Hematopoietic multipotent progenitor cell treated with erythropoietin and hydrocortisone succinate and interleukin-3 and kit ligand, for 4 days (in vitro differentiated cells): Measurements from ENCODE around the gene IRS1.
"Not testable (repeated sequence)": the region's sequence is repeated elsewhere in the genome, so short reads cannot be mapped to it uniquely, and the experiment has no call there.

Source experiments
- DNase-seq: peaks from one replicate; pipeline ENCODE4 v3.0.0-alpha.2; 2015

The IRS1 gene, protein sequence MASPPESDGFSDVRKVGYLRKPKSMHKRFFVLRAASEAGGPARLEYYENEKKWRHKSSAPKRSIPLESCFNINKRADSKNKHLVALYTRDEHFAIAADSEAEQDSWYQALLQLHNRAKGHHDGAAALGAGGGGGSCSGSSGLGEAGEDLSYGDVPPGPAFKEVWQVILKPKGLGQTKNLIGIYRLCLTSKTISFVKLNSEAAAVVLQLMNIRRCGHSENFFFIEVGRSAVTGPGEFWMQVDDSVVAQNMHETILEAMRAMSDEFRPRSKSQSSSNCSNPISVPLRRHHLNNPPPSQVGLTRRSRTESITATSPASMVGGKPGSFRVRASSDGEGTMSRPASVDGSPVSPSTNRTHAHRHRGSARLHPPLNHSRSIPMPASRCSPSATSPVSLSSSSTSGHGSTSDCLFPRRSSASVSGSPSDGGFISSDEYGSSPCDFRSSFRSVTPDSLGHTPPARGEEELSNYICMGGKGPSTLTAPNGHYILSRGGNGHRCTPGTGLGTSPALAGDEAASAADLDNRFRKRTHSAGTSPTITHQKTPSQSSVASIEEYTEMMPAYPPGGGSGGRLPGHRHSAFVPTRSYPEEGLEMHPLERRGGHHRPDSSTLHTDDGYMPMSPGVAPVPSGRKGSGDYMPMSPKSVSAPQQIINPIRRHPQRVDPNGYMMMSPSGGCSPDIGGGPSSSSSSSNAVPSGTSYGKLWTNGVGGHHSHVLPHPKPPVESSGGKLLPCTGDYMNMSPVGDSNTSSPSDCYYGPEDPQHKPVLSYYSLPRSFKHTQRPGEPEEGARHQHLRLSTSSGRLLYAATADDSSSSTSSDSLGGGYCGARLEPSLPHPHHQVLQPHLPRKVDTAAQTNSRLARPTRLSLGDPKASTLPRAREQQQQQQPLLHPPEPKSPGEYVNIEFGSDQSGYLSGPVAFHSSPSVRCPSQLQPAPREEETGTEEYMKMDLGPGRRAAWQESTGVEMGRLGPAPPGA (N-terminal part only)

DNA sequence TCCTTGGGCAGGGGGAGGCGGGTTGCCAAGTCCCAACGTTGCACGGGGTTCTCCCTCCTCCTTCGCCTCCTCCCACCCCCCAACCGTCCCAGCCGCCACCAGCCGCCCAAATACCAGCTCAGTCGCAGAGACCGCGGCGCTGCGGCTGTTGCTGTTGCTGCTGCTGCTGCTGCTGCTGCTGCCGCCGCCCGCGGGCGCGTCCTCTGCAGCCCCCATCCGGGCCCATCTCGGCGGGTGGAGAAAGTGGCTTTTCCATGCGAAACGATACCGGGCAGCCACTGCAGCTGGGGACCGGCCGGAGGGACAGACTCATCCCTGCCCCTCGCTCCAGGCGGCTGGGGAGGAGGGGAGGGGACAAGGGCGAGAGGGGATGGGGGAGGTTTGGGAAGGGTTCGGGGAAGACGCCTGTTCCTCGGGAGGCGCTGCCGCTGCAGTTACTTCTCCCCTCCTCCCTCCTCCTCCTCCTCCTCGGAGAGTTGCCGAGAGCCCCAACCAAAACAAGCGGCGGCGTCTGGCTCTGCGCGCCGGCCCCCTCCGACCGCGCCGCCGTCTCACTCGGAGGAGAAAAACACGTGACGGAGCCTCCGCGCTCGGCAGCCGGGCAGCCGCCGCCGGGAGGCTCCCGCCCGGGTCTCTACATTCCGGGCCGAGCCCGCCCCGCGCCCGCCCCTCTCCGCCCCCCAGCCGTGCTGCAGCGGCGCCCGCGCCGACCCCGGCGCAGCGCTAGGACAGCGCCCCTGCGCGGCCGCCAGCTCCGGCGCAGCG is at the start of gene IRS1:
Gene IRS1 (minus strand): TSS at position 610 of the 765 bp plus-strand sequence. CDS start 1,082 bp downstream, outside the sequence.
- peak; percentile 66 for DNase-seq

GRCh38 chr2:226849349-226849748 is 49.7 kb upstream of the IRS1 start:
- DNase-seq: no peak

DNA sequence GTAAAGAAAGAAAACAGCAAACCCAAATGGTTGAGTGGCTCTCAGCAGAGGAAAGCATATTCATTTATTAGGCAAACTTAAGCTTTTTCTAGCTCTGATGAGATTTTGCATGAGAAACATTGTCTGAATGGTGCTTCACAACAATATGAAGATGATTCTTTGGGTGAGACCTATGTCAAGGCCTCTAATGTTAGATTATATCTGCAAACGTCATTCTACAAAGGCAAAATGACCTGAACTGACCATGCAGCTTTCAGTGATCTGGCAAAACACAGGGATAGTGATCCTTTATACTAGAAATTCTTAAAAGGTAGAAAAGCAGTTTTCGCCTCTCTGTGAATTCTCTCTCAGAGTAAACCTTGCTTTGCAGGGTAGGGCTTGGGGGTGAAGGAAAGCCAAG is 47.9 kb upstream of the IRS1 start:
- no peak for DNase-seq

GRCh38 chr2:226847090-226847489 is 47.5 kb upstream of the IRS1 start:
- DNase-seq: peak; percentile 7

GRCh38 chr2:226845386-226846116 is 45.9 kb upstream of the IRS1 start:
- DNase-seq: no peak

GRCh38 chr2:226843001-226843400 is 43.4 kb upstream of the IRS1 start:
- DNase-seq: not testable (repeated sequence)

GRCh38 chr2:226839951-226840350 is 40.3 kb upstream of the IRS1 start:
- DNase-seq: no peak

DNA sequence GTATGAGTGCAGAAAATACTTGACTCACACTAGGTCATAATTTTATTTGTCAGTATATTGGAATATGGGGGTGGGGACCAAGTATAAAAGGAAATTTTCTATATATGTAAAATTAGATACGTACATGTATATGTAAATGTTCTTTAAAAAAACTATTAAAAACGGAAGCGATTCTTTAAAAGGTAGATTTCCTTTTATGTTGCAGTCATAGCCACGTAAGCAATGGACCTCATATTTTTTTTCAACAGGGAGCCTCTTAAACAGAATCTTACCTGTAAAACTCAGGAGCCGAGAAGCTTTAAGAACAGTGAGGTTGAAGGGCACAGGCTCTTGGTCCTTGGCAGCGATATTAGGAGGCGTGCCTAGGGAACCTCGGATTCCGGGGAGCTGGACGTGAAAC is 39.5 kb upstream of the IRS1 start:
- no peak for DNase-seq

DNA sequence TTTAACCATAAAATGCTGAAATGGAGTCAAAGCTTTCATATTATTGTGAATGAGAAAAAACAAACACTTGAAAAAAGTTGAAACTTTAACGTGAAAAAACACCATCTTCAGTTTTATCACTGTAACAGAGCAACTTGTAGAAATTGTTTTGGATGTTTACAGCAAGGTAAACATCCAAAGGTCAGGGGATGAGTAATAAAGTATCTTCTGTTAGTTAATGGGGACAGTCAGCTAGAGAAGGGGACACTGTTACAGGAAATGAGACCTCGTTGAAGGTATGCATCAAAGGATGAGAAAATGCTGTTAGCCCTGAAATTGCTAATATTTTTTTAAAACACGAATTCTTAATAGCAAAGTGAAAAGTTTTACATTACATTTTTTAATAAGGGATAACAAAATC is 39.1 kb upstream of the IRS1 start:
- no peak for DNase-seq

GRCh38 chr2:226837787-226838603 is 38.4 kb upstream of the IRS1 start:
- DNase-seq: peak; percentile 86

GRCh38 chr2:226837334-226837733 is 37.7 kb upstream of the IRS1 start:
- DNase-seq: no peak

- no peak for DNase-seq
These were observed 36.9 kb upstream of the IRS1 start for GRCh38 chr2:226836548-226836885.

DNA sequence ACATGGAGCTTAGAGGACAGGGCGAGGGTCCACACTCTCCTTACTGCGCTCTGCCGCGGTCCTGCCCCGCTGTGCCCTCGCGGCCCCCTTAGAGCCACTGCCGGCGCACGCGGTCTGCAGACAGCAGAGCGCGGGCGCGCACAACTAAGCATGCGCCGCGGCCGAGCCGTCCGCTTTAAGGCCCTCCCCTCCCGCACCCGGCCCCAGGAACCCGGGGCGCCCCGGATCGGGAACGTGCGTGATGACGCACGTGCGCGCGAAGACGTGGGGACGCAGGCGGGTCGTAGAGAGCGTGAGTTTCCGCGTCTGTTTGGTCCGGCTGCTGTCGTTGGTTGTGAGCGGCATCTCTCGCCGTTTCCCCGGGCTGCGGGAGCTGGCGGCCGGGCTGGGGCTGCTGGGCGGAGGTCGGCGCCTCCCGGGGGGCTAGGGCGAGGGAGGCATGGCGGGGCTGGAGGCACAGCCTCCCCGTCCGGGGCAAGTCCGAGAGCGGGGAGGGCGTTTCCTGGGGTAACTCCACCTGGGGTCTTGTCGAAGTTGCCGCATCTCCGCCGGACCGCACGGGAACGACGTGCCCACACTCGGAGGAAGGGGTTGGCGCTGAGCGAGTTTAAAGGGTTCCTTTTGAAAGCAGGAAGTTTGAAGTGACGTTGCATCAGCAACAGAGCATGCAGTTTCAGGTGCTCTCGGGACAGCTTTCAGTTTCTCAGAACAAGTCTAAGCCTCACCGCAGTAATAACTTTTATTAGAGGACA is 36.4 kb upstream of the IRS1 start, which contains the start of gene RHBDD1:
Gene RHBDD1 (plus strand): TSS at position 259 of the 752 bp plus-strand sequence. CDS start 28,640 bp downstream, outside the sequence.
- peak; percentile 98 for DNase-seq

DNA sequence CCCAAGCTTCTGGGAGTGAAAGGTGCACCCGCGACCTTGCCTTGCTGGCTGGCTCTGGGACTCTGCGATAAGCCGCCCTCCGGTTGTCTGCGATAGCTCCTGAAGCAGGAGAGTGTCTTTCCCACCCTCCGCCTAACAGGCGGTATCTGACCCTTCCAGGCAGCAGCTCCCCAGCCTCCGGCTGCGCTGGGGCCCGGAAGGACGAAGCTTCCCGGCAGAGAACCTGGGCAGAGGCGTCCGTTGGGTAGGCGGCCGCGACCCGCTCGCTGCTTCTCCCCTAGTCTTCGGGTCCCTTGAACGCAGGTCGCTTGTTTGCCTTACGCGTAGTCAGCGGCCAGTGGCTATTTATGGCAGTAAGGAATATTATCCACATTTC is 35.8 kb upstream of the IRS1 start:
- peak; percentile 94 for DNase-seq

DNA sequence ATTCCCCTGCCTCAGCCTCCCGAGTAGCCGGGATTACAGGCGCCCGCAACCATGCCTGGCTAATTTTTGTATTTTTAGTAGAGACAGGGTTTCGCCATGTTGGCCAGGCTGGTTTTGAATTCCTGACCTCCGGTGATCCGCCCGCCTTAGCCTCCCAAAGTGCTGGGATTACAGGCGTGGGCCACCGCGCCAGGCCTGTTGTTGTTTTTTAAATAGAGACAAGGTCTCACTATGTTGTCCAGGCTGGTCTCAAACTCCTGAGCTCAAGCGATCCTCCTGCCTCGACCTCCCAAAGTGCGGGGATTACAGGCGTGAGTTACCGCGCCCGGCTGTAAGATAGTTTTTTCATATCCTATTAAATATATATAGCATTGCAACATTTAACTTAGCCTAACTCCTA is 35.3 kb upstream of the IRS1 start:
- not testable (repeated sequence) for DNase-seq

- DNase-seq: no peak
These were observed 32.4 kb upstream of the IRS1 start for GRCh38 chr2:226832061-226832460.

GRCh38 chr2:226831266-226831665 is 31.6 kb upstream of the IRS1 start:
- no peak for DNase-seq

GRCh38 chr2:226829721-226830631 is 30.4 kb upstream of the IRS1 start:
- DNase-seq: no peak

GRCh38 chr2:226828191-226828590 is 28.6 kb upstream of the IRS1 start:
- no peak for DNase-seq
